GM21526 (cell line): Measurements from ENCODE around the gene RCOR1.

ENCODE experiments used
- ATAC-seq: cut with Tn5 transposase; IDR thresholded peaks from one replicate; pipeline ENCODE4 v1.9.1; 2021; ENCODE audit warnings: moderate library complexity; ENCODE audit not compliant: unreplicated experiment, low FRiP score

RCOR1 gene

DNA sequence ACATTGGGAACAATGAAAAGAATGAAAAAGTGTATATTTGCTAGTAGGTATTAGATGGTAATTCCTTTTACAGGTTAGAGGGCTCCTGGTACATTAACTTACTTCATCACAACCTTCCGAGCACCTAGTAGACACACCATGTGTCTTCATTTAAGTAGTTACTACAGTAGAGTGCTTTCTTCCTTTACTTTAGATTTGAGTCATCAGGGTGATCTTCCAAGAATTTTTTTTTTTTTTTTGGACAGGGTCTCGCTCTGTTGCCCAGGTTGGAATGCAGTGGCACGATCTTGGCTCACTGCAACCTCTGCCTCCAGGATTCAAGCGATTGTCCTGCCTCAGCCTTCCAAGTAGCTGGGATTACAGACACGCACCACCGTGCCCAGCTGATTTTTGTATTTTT lies 105.1 kb downstream of the RCOR1 start:
- no peak for ATAC-seq

DNA sequence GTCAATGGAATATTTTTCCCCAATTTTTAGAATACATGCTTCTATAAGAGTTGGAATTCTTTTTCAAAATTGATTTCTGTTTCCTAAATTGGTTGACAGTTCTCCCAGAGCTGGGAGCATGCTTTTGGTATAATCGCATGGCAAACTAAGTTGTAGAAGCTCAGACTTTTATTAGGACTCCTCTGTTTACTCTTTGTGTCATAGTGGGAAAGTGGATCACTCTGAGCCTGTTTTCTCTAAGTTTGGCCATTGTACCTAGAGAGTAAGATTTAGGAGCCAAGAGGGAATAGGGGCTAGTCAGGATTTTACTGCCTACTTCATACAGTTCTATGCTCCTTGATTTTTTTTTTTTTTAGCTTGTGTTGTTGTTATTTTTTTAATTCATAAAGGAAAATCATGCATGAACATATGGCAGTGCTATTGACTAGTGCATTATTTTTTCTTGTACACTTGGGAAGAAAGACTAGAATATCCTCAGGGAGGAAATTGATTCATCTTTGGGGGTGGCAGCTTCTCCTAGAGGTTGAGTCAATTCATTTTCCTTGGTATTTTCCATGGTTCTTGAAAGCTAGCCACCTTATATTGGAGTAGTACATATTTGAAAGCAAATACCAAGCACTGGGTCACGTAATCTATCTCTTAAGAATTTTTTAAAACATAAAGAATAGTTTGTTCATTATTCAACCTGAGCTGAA lies 107.1 kb downstream of the RCOR1 start:
- no peak for ATAC-seq

DNA sequence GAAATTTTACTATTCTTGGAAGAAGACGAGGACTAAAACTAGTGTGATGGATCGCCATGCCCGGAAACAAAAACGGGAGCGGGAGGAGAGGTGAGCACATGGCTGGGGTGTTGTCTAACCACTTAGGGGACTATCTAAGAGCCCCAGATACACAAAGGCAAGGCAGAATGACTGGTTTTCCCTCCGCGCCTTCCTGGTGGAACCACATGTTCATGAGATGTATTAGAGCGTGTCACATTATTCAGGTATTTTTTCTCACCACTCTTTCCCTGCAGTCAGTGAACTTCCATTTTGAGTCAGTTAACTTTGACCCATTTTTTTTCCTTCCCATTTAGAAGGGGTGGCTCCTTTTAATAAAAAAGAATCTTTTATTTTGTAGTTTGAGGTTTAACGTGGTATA lies 116.0 kb downstream of the RCOR1 start:
- no peak for ATAC-seq

DNA sequence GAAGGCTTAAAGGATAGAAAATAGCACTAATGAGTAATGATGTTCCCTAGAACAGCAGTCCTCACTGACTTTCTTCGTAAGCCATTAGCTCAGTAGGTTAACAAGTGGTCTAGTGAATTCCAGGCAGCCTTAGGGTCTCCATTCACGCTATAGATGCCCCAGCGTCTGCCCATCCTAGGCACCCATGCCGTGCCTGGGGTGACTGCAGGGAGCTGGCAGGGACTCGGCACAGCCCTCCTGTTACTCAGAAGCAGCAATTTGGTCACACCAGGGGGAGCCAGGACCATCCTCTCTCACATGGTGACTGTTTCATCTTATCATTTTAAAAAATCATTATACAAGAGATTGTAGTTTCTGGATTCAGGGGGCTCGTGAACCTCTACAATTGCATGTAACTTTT lies 118.8 kb downstream of the RCOR1 start:
- no peak for ATAC-seq

DNA sequence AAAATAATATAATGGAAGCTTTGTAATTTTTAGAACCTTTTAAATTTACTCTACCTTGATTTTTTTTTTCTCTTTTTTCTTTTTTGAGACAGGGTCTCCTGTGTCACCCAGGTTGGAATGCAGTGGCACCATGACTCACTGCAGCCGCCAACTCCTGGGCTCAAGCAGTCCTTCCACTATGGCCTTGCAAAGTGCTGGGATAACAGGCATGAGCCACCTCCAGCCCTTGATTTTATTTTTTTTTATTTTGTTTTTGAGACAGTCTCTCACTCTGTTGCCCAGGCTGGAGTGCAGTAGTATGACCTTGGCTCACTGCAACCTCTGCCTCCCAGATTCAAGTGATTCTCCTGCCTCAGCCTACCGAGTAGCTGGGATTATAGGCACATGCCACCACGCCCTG lies 119.5 kb downstream of the RCOR1 start:
- ATAC-seq = no peak

DNA sequence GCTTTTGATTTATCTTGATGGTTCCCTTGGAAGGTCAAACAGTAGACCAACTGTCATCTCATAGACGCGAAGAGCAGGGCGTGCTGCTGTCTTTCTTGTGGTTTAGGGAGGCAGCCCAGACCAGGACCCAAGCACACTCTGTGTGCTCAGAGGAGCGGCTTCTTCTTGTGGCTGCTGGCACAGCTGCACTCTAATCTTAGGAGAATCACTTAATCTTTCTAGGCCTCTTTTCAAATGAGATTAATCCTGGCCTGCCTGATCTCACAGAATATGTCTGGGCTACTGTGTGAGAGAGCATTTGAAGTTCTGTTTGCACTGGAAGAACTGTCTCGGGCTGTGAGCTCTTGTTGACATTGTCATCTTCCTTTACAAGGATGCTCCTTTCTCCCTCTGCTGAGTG lies 124.8 kb downstream of the RCOR1 start:
- no peak for ATAC-seq

DNA sequence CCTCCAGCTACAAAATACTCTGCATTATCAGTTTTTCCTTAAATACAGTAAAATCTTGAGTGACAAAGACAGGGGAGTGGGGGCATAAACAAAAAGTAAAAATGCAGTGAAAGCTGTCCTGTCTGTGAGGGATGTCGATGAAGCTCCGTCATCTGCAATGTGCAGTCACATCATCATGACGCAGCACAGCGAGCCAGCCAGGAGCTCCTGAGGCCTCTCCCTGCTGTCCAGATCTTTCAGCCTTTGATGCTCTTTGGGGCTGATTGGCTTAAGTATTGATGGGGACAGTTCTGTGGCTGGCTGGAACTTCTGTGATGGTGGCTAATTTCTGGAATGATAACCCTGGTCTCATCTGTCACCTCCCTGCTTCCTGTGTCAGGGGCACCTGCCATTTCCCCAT lies 130.2 kb downstream of the RCOR1 start:
- ATAC-seq = no peak

DNA sequence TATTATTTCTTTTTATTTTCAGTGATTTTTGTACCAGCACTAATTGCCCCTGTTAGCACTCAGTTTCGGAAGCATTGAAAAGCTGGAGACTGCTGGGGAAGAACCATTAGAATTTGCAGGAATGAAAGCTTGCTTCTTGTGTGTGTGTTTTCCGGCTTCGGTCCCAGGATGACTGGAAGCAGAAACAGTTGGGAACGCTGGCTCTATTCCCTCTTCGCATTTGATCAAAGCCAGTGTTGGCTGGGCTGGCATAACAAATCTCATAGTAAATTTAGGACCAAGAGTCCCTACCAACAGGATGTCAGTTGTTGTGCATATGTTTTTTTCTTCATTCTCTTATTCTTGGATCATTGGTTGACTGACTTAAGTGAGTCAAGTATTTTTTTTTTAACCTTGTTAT lies 131.2 kb downstream of the RCOR1 start:
- ATAC-seq = no peak

DNA sequence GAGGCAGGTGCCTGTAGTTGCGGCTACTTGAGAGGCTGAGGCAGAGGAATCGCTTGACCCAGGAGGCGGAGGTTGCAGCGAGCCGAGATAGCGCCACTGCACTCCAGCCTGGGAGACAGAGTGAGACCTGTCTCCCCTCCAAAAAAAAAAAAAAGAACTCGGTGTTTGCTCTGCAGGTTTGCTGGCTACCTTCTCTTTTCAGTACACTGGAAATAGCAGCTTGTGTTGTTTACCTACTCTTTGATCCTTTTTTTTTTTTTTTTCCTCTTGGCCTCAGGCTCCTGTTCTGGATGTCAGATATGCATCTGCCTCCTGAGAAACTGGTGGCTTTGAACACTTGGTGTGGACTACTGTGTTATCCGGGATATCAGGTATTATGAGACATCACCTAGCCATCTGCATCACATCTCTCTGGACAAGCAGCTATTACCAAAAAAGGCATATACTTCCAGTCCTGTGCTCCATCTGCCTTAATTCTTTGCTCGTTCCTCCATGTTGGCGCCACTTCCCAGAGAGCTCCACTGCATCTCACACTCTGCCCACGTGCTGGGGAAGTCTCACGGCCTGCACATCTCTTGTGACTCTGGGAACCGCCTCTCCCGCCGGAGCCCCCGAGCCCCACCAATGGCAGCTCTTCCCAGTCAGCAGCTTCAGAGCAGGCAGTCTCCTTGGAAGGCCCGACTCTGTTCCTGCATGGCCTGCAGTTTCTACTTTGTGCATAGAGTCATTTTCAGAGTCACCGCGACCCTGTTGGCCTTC lies 133.9 kb downstream of the RCOR1 start:
- no peak for ATAC-seq

DNA sequence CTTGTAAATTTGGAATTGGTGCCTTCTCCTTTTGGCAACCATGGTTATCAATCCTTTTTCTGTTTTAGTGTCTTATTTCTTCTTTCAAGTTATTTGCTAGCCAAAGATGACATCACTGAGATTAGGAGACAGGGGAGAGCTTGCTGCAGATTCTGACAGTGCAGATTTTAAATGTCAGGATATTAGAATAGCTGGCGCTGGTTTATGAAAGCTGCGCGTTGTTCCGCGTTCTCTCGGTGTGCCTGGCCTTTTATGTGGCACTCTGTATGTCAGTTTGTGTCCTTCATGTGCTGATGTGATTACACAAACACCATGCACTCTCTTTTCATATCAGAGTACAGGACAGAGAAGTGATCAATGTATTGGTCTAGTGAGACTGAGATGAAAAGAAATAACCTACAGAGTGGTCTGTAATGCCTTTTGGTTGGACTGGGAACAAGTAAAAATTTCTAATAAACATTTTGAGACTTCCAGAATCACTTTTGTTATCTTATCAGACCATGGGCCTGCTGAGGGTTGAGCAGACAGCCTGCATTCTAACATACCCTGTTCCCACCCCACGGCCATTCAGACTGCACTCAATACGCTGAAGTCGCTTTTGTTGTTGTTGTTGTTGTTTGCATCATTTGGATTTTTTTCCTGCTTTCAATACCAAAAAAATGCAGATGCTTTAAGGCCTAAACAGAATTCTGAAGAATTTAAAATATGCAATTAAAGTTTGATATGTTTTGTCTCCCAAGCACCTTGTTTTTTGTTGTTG lies 135.1 kb downstream of the RCOR1 start:
- ATAC-seq = no peak

DNA sequence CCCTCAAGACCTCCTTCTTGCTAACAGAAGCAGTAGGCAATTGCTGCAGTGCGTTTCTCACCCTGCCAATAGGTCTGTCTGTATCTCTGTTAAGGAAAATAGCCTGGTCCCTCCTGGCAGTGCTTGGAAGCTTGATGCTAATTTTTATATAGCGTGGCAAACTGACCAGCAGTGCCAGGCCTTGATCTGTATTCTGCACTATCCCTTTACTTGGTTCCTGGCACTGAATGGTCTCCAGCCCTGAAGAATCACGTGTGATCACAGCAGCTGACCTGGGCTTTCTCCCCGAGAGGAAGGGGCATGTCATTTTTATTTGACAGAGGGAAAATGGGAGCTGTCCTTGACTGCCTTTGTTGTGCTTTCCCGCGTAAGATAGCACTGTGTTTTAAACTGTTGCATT lies 136.1 kb downstream of the RCOR1 start:
- no peak for ATAC-seq

DNA sequence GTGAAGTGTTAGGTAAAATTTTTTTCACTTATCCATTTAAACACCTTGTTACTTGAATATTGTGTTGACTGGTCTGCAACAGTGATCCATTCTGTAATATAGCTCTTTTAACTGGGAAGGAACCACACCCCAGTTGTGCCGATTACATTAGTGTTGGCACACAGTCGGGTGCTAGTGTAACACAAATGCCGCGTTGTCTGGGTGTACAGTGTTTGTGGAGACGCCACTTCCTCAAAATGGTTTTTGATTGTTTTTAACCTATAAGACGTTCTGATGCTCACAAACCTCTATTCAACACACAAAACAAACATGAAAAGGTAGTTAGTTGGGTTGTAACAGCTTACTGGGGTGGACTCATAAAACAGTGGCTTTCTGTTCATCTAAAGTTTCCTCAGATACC lies 136.8 kb downstream of the RCOR1 start:
- ATAC-seq = no peak

DNA sequence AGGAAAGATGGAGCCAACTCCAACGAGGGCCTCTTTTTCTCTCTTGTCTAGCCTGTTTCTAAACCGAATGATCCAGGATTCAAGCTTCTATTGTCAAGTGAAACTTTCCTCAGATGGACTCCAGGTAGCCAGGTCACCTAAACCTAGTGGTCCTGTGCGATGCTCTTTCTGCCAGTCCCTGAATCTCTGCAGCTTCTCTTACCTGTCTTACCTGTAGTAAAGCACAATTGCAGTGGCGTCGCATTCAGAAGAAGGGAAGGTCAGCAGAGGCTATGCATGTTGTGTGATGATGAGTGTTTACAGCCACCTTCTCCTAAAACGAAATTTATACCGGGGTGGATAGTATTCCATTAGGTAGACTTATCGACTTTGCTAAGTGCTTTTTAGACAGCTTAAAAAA lies 137.4 kb downstream of the RCOR1 start:
- no peak for ATAC-seq

DNA sequence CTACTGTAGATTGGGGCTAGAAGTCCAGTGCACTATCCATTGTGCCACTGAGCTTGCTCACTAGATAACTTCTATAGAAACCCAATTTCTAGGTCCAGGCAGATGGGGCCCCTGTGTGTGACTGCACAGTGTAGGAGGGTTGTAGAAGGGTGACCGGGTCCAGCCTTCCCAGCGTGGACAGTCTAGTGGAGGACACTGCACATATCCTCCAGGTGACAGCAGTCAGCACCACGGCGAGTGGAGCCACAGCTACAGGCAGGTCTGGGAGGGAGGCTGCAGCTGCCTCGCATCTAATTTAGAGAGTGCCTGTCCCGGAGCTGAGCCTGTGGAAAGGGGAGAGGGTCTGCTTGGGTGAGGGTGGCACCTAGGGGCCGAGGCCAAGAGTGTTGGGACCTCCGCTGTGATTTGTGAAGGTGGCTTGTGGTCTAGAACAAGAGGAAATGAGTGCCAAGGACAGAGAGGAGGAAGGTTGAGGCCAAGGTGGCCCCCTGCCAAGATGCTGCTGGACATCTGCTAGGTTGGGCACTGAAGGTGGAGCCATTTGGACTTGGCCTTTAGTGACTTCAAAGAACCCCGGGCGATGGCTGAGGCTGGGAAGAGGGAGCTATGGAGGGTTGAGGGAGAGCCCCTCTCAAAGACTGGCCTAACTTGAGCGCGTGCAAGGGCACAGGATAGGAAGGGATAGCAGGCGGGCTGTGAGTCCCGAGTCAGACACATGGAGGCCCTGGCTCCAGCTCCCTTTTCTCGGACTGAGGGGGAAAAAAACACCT lies 138.8 kb downstream of the RCOR1 start:
- ATAC-seq = no peak

DNA sequence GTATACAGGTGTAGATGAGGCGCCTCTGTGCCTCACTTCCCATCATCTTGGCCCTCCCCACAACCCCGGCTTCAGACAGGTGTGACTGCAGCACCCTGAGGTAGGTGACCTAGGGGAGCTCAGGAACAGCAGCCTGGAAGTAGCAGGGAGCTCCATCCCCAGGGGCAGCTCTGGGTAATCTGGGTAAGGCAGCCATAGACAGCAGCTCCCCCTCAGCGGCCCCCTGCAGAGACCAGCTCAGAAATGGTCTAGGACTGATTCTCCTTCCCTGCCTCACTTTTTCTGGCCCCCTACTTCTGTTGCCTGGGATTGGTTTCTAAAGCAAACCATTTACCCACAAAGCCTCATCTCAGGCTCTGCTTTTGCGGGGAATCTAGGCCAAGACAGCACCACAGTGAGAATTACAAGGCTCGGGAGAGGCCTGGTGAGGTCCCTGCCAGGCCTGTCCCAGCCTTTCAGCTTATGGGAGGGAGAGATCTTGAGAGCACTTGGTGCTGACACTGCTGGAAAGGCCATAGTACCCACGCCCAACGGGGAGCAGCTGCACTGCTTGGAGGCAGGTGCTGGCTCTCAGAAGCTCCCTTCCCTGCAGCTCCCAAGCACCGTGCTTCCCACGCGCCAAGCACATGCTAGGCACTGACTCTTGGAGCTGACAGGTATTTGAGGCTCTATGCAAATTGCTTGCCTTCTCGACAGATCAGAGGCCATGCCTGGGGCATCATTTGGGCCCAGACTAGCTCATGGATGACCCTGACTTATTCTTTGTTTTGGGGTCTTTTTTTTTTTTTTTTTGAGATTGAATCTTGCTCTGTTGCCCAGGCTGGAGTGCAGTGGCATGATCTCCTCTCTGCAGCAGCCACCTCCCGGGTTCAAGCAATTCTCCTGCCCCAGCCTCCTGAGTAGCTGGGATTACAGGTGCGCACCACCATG lies 139.7 kb downstream of the RCOR1 start:
- no peak for ATAC-seq

DNA sequence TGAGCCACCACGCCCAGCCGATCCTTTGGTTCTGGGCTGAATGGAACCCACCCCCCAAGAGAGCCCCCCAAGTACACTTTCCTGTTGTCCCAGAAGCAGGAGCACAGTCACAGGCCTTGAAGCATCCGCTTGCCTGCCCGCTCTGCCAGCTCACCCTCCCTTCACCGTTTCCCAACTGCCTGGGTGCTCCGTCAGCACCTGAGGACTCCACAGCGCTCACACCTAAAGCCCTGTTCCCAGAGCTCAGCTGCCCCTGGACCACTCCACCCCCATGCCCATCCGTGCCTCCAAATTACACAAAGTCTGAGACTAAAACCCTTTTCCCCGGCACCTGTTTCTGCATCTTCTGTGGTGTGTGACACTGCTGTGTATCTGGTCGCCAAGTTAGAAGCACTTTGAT lies 140.5 kb downstream of the RCOR1 start:
- no peak for ATAC-seq

DNA sequence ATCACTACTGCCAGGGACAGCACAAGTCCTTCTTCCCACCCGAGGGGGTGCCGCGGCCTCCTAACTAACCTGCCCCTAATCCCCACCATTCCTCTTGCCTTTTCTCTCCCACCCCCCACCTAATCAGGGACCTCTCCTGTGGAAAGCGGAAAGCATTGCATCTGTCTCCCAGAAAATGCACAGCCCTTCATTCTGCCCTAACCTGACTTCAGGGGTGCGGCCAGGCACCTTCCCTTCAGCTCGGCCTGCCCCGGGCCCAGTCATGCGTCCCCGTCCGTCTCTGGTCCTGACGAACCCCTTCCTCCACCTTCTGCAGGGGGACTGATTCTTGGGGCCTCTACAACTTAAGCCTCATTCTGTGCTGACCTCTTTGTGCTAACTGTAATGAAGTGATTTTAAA lies 140.9 kb downstream of the RCOR1 start:
- ATAC-seq = no peak

DNA sequence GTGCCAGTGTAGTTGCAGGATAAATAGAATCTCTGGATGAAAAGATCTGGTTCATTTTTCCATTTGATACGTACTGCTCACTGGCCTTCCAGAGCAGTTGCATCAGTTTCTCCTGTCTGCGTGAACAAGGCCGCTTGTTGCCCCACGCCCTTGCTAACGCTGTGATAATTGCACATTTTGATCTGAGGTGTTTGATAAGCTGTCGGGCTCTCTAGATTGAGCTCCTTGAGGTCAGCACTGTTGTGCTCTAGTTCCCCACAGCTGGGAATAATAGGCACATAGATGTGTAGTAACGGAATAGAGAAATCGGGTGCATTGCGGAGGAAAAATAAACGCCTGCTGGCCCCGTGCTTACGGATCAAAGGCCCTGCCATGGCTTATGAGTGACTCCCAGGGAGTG lies 142.0 kb downstream of the RCOR1 start:
- ATAC-seq = no peak

DNA sequence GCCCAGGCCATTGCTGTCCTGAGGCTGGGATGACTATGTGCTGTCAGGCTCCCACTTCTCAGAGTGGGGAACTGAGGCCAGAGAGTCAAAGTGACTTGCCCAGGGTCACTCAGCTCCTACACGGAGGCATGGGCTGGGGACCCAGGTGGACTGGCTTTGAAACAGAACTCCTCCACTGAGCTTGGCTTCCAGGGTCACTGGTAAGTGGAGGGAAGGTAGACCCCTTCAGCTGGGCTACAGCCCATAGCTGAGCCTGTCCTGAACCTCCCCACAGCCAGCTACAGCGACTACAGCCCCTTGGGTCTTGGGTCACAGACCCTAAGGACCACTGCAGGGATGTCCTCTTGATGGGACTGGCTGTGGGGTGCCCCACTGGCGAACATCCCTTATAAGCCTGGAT lies 144.5 kb downstream of the RCOR1 start:
- ATAC-seq = no peak
